Measurements from ENCODE around the gene ZER1. TPM values are rescaled to one million over a fixed set of nuclear protein-coding genes. Genes with fewer than 3 reads are reported as not detected.
"Not testable (repeated sequence)": the region's sequence is repeated elsewhere in the genome, so short reads cannot be mapped to it uniquely, and the experiment has no call there.

The ZER1 gene
- total RNA-seq, 2 experiments from 2014 or later, result 11.0 to 15.1 TPM

GRCh38 chr9:128798896-128799295 lies 27.2 kb upstream of the ZER1 start:
- ChIA-PET POLR2A (no interaction called here), CTCF (ENCODE audit: unreplicated experiment) (no interaction called here)
- TF ChIP-seq CTCF (conservative IDR thresholded peaks at IDR 0.05; ENCODE audit: low read length) (no peak), EZH2phosphoT487 (IDR thresholded peaks at IDR 0.05; ENCODE audit: borderline replicate concordance, low read depth, low read length) (no peak)
- Histone ChIP-seq H3K9me2 (ENCODE audit: insufficient read depth, low read length) (no peaks in the 10 kb centered on the region), H3K79me2 (ENCODE audit: insufficient read depth, low read depth, low read length) (no peaks in the 10 kb centered on the region), H3K36me3 (ENCODE audit: insufficient read depth, low read length) (peaks cover 82% of the 10 kb centered on the region), H3K27ac (ENCODE audit: low read depth, low read length, poor library complexity, severe bottlenecking) (no peak overlapping the region), H3K4me3 (ENCODE audit: low read depth, low read length, poor library complexity, severe bottlenecking) (no peak overlapping the region), H3K9me3 (ENCODE audit: low read length) (no peaks in the 10 kb centered on the region), H3K4me2 (ENCODE audit: low read length) (no peak overlapping the region), H2AFZ (ENCODE audit: low read length) (no peak overlapping the region), H4K20me1 (ENCODE audit: insufficient read depth, low read length) (no peaks in the 10 kb centered on the region), H3K4me1 (ENCODE audit: insufficient read depth, low read length, poor library complexity, severe bottlenecking) (no peaks in the 10 kb centered on the region)
- BruUV-seq (replicated peaks), result no TSS peak
- intact Hi-C loops (cut with micrococcal nuclease; ENCODE audit: unreplicated experiment), result no loop called here
- DNase-seq (ENCODE audit: low spot score), result no peak

GRCh38 chr9:128794961-128795360 lies 23.2 kb upstream of the ZER1 start:
- intact Hi-C loops (cut with micrococcal nuclease; ENCODE audit: unreplicated experiment); H3K79me2 ChIP-seq (ENCODE audit: insufficient read depth, low read depth, low read length); H3K4me2 ChIP-seq (ENCODE audit: low read length); H2AFZ ChIP-seq (ENCODE audit: low read length); H3K27ac ChIP-seq (ENCODE audit: low read depth, low read length, poor library complexity, severe bottlenecking); H4K20me1 ChIP-seq (ENCODE audit: insufficient read depth, low read length); H3K4me3 ChIP-seq (ENCODE audit: low read depth, low read length, poor library complexity, severe bottlenecking); DNase-seq (ENCODE audit: low spot score); H3K9me3 ChIP-seq (ENCODE audit: low read length); H3K4me1 ChIP-seq (ENCODE audit: insufficient read depth, low read length, poor library complexity, severe bottlenecking); H3K9me2 ChIP-seq (ENCODE audit: insufficient read depth, low read length); BruUV-seq (replicated peaks): not testable (repeated sequence)
- POLR2A ChIA-PET, result interaction anchor here (0.7 kb wide), 1 partner anchor 236 kb away, joined by 3 read pairs; no protein-coding TSS in a partner anchor
- CTCF ChIA-PET (ENCODE audit: unreplicated experiment), result interaction anchor here (0.6 kb wide), 1 partner anchor 505 kb away, joined by 3 read pairs; no protein-coding TSS in a partner anchor
- H3K36me3 ChIP-seq (ENCODE audit: insufficient read depth, low read length), result peaks cover 88% of the 10 kb centered on the region

GRCh38 chr9:128792978-128793686 lies 21.4 kb upstream of the ZER1 start:
- peaks cover 6% of the 10 kb centered on the region for H3K4me1 ChIP-seq (ENCODE audit: insufficient read depth, low read length, poor library complexity, severe bottlenecking)
- no TSS peak for BruUV-seq (replicated peaks)
- peaks cover 76% of the 10 kb centered on the region for H3K36me3 ChIP-seq (ENCODE audit: insufficient read depth, low read length)
- POLR2A ChIA-PET, result interaction anchor here (0.5 to 0.7 kb wide), 2 partner anchors 10 to 51 kb away, joined by 4 to 8 read pairs; no protein-coding TSS in a partner anchor
- H2AFZ ChIP-seq (ENCODE audit: low read length), result no peak overlapping the region
- no peak for DNase-seq (ENCODE audit: low spot score)
- H4K20me1 ChIP-seq (ENCODE audit: insufficient read depth, low read length), result no peaks in the 10 kb centered on the region
- CTCF ChIA-PET (ENCODE audit: unreplicated experiment), result no interaction called here
- TF ChIP-seq CTCF (conservative IDR thresholded peaks at IDR 0.05; ENCODE audit: low read length) (no peak), EZH2phosphoT487 (IDR thresholded peaks at IDR 0.05; ENCODE audit: borderline replicate concordance, low read depth, low read length) (no peak)
- no peak overlapping the region for H3K4me3 ChIP-seq (ENCODE audit: low read depth, low read length, poor library complexity, severe bottlenecking)
- no peaks in the 10 kb centered on the region for H3K9me2 ChIP-seq (ENCODE audit: insufficient read depth, low read length)
- H3K4me2 ChIP-seq (ENCODE audit: low read length), result no peak overlapping the region
- H3K79me2 ChIP-seq (ENCODE audit: insufficient read depth, low read depth, low read length), result peaks cover 7% of the 10 kb centered on the region
- H3K27ac ChIP-seq (ENCODE audit: low read depth, low read length, poor library complexity, severe bottlenecking), result no peak overlapping the region
- no peaks in the 10 kb centered on the region for H3K9me3 ChIP-seq (ENCODE audit: low read length)
- intact Hi-C loops (cut with micrococcal nuclease; ENCODE audit: unreplicated experiment), result no loop called here

Data from OCI-LY7 (cell line).